Measurements from ENCODE around the gene PRSS23.

Gene PRSS23

GRCh38 chr11:86787656-86788055, 12.7 kb upstream of the PRSS23 start:
- H3K4me3 ChIP-seq (ENCODE audit: control insufficient read depth, low read depth, low read length): no peak overlapping the region
- no peak for DNase-seq (ENCODE audit: low read depth)
- no peak for TF ChIP-seq CTCF (conservative IDR thresholded peaks at IDR 0.05; ENCODE audit: control insufficient read depth, insufficient read depth, low read depth, low read length)

GRCh38 chr11:86790195-86790725, 10.1 kb upstream of the PRSS23 start:
- H3K4me3 ChIP-seq (ENCODE audit: control insufficient read depth, low read depth, low read length): no peak overlapping the region
- TF ChIP-seq CTCF (conservative IDR thresholded peaks at IDR 0.05; ENCODE audit: control insufficient read depth, insufficient read depth, low read depth, low read length): no peak
- no peak for DNase-seq (ENCODE audit: low read depth)

- no peak for DNase-seq (ENCODE audit: low read depth)
- H3K4me3 ChIP-seq (ENCODE audit: control insufficient read depth, low read depth, low read length): no peak overlapping the region
- TF ChIP-seq CTCF (conservative IDR thresholded peaks at IDR 0.05; ENCODE audit: control insufficient read depth, insufficient read depth, low read depth, low read length): no peak
Measured at GRCh38 chr11:86790867-86791849, 9.2 kb upstream of the PRSS23 start.

- no peak overlapping the region for H3K4me3 ChIP-seq (ENCODE audit: control insufficient read depth, low read depth, low read length)
- DNase-seq (ENCODE audit: low read depth): no peak
- TF ChIP-seq CTCF (conservative IDR thresholded peaks at IDR 0.05; ENCODE audit: control insufficient read depth, insufficient read depth, low read depth, low read length): no peak
Measured at GRCh38 chr11:86792150-86792549, 8.2 kb upstream of the PRSS23 start.

- TF ChIP-seq CTCF (conservative IDR thresholded peaks at IDR 0.05; ENCODE audit: control insufficient read depth, insufficient read depth, low read depth, low read length): no peak
- H3K4me3 ChIP-seq (ENCODE audit: control insufficient read depth, low read depth, low read length): no peak overlapping the region
- no peak for DNase-seq (ENCODE audit: low read depth)
Measured at GRCh38 chr11:86793307-86793706, 7.0 kb upstream of the PRSS23 start.

GRCh38 chr11:86795511-86795910, 4.8 kb upstream of the PRSS23 start:
- no peak for TF ChIP-seq CTCF (conservative IDR thresholded peaks at IDR 0.05; ENCODE audit: control insufficient read depth, insufficient read depth, low read depth, low read length)
- no peak overlapping the region for H3K4me3 ChIP-seq (ENCODE audit: control insufficient read depth, low read depth, low read length)
- DNase-seq (ENCODE audit: low read depth): no peak

All from fibroblast of mammary gland (primary cell).